H1 (cell line): ENCODE measurements around the gene SLITRK5. TPM values are rescaled to one million over a fixed set of nuclear protein-coding genes. Genes with fewer than 3 reads are reported as not detected.

Experiments
- CTCF ChIA-PET: fragments of 300-600 bp; sonication (Branson Sonifier 250); formaldehyde crosslinking; loops from one replicate; lab custom pipeline; 2021; ENCODE audit not compliant: partially characterized antibody; lab: Charles Lee
- POLR2A ChIA-PET: fragments of 300-600 bp; sonication (Branson Sonifier 250); formaldehyde crosslinking; loops from one replicate; lab custom pipeline; 2021; ENCODE audit warnings: inconsistent platforms; ENCODE audit not compliant: partially characterized antibody; lab: Charles Lee
- DNase-seq, 2 experiments: peaks; one replicate each; pipeline versions ENCODE4 v3.0.0 to v3.0.0-alpha.2; 2010 to 2022; ENCODE audit warnings: low spot score in 2 of 2, low read depth in 1 of 2, mixed read lengths in 1 of 2
- FAIRE-seq: peaks from 2 replicates; lab custom pipeline; 2011; peaks lifted over from hg19 to GRCh38; lab: Jason Lieb, UNC
- H2AFZ ChIP-seq: 2 replicates; pipeline ENCODE4 v1.8.1; 2012; ENCODE audit warnings: low read length, inconsistent platforms
- H2AK5ac ChIP-seq: 2 replicates; pipeline ENCODE4 v1.6.1; 2013; ENCODE audit warnings: low read depth, low read length
- H2BK120ac ChIP-seq: replicated peaks from 2 replicates; pipeline ENCODE3; 2013; ENCODE audit warnings: low read depth, low read length, inconsistent platforms
- H2BK12ac ChIP-seq: 2 replicates; pipeline ENCODE4 v1.6.1; 2013; ENCODE audit warnings: low read depth, low read length
- H2BK15ac ChIP-seq: 2 replicates; pipeline ENCODE4 v1.6.1; 2013; ENCODE audit warnings: low read length
- H2BK20ac ChIP-seq: 2 replicates; pipeline ENCODE4 v1.6.1; 2013; ENCODE audit warnings: low read length
- H2BK5ac ChIP-seq: 2 replicates; pipeline ENCODE4 v1.6.1; 2013; ENCODE audit warnings: low read depth, low read length
- H3K14ac ChIP-seq: 2 replicates; pipeline ENCODE4 v1.6.1; 2013; ENCODE audit warnings: inconsistent platforms; ENCODE audit not compliant: insufficient read length
- H3K18ac ChIP-seq: 2 replicates; pipeline ENCODE4 v1.6.1; 2013; ENCODE audit warnings: low read length; ENCODE audit errors: extremely low read depth
- H3K23ac ChIP-seq: 2 replicates; pipeline ENCODE4 v1.6.1; 2013; ENCODE audit warnings: inconsistent platforms; ENCODE audit not compliant: insufficient read length
- H3K23me2 ChIP-seq: 2 replicates; pipeline ENCODE4 v1.6.1; 2013; ENCODE audit warnings: low read depth, low read length
- H3K27ac ChIP-seq: 2 replicates; pipeline ENCODE4 v1.6.1; 2011; ENCODE audit warnings: low read depth, low read length, inconsistent platforms
- H3K27me3 ChIP-seq, 4 experiments: replicated peaks in 1 of 4; 1 replicate in 1 of 4; 2 replicates in 3 of 4; pipeline versions ENCODE4 v1.6.1 to v1.8.1; 2011 to 2013; ENCODE audit warnings: low read length in 3 of 4, mild to moderate bottlenecking in 3 of 4, inconsistent platforms in 2 of 4, mixed read lengths in 2 of 4, moderate library complexity in 1 of 4; ENCODE audit not compliant: control insufficient read depth in 3 of 4, insufficient read depth in 3 of 4; ENCODE audit errors: extremely low read depth in 1 of 4
- H3K36me3 ChIP-seq, 4 experiments: 2 replicates each; pipeline versions ENCODE4 v1.6.1 to v1.8.1; 2011 to 2013; ENCODE audit warnings: mild to moderate bottlenecking in 4 of 4, low read length in 3 of 4, moderate library complexity in 2 of 4, control low read depth in 1 of 4, inconsistent platforms in 1 of 4; ENCODE audit not compliant: insufficient read depth in 4 of 4, control insufficient read depth in 2 of 4
- H3K4ac ChIP-seq: replicated peaks from 2 replicates; pipeline ENCODE3; 2013; ENCODE audit warnings: low read length, low read depth, mixed read lengths, inconsistent platforms; ENCODE audit not compliant: insufficient read length
- H3K4me1 ChIP-seq, 4 experiments: replicated peaks in 1 of 4; 1 replicate in 1 of 4; 2 replicates in 3 of 4; pipeline versions ENCODE4 v1.6.1 to v1.8.1; 2011 to 2013; ENCODE audit warnings: low read length in 3 of 4, inconsistent platforms in 2 of 4, mixed read lengths in 1 of 4; ENCODE audit not compliant: insufficient read depth in 4 of 4, control insufficient read depth in 3 of 4
- H3K4me2 ChIP-seq, 2 experiments: 2 replicates each; pipeline versions ENCODE4 v1.6.1 to v1.8.1; 2011 to 2013; ENCODE audit warnings: low read depth in 2 of 2, low read length in 2 of 2, control low read depth in 1 of 2, inconsistent platforms in 1 of 2, mild to moderate bottlenecking in 1 of 2; ENCODE audit not compliant: insufficient read depth in 1 of 2
- H3K4me3 ChIP-seq, 4 experiments: fragments of 200-600, 300-600 bp in 1 of 4; sonication (generic), shearing (Covaris generic), sonication (Bioruptor Twin) in 1 of 4; 2 replicates each; pipeline versions ENCODE4 v1.5.1 to v1.8.1; 2011 to 2016; ENCODE audit warnings: low read length in 4 of 4, low read depth in 3 of 4, control low read depth in 2 of 4, inconsistent platforms in 2 of 4, mild to moderate bottlenecking in 2 of 4, mixed read lengths in 1 of 4, moderate library complexity in 1 of 4; ENCODE audit not compliant: insufficient read depth in 2 of 4; ENCODE audit errors: extremely low read depth in 1 of 4
- H3K56ac ChIP-seq: replicated peaks from 2 replicates; pipeline ENCODE3; 2013; ENCODE audit warnings: low read depth, mild to moderate bottlenecking, mixed read lengths, low read length, inconsistent platforms; ENCODE audit not compliant: insufficient read length
- H3K79me1 ChIP-seq: 2 replicates; pipeline ENCODE4 v1.6.1; 2013; ENCODE audit warnings: low read depth, low read length, control low read depth
- H3K79me2 ChIP-seq, 2 experiments: 2 replicates each; pipeline versions ENCODE4 v1.6.1 to v1.8.1; 2012 to 2013; ENCODE audit warnings: low read length in 2 of 2, mild to moderate bottlenecking in 2 of 2, inconsistent platforms in 1 of 2; ENCODE audit not compliant: insufficient read depth in 2 of 2, control insufficient read depth in 1 of 2
- H3K9ac ChIP-seq, 4 experiments: replicated peaks in 1 of 4; 1 replicate in 1 of 4; 2 replicates in 3 of 4; pipeline versions ENCODE4 v1.6.1 to v1.8.1; 2011 to 2013; ENCODE audit warnings: low read depth in 3 of 4, low read length in 3 of 4, control low read depth in 2 of 4, mild to moderate bottlenecking in 2 of 4, moderate library complexity in 2 of 4, inconsistent platforms in 1 of 4; ENCODE audit errors: extremely low read depth in 1 of 4
- H3K9me3 ChIP-seq, 2 experiments: 2 replicates each; pipeline versions ENCODE4 v1.6.1 to v1.8.1; 2012 to 2013; ENCODE audit warnings: mild to moderate bottlenecking in 2 of 2, moderate library complexity in 2 of 2, control low read depth in 1 of 2, inconsistent platforms in 1 of 2, low read depth in 1 of 2, low read length in 1 of 2, mixed read lengths in 1 of 2; ENCODE audit not compliant: insufficient read depth in 2 of 2
- H4K20me1 ChIP-seq, 2 experiments: replicated peaks in 1 of 2; 2 replicates each; pipeline versions ENCODE3 to v1.8.1; 2011 to 2013; ENCODE audit warnings: inconsistent platforms in 2 of 2, low read length in 2 of 2, mild to moderate bottlenecking in 1 of 2; ENCODE audit not compliant: insufficient read depth in 2 of 2, control insufficient read depth in 1 of 2
- H4K5ac ChIP-seq: 2 replicates; pipeline ENCODE4 v1.6.1; 2013; ENCODE audit warnings: low read length, low read depth, mixed read lengths, inconsistent platforms; ENCODE audit not compliant: insufficient read length
- H4K8ac ChIP-seq: 2 replicates; pipeline ENCODE4 v1.8.0; 2013; ENCODE audit warnings: mild to moderate bottlenecking, moderate library complexity, low read length, inconsistent platforms; ENCODE audit not compliant: insufficient read depth; ENCODE audit errors: extremely low read depth
- H4K91ac ChIP-seq: replicated peaks from 2 replicates; pipeline ENCODE3; 2013; ENCODE audit warnings: low read length, mixed read lengths, inconsistent platforms; ENCODE audit not compliant: insufficient read length
- BACH1 ChIP-seq: IDR thresholded peaks from 2 replicates; pipeline ENCODE4 v1.6.1; 2012; ENCODE audit warnings: low read length, improper control_type of control experiment
- BCL11A ChIP-seq, 2 experiments: IDR thresholded peaks; one replicate each; pipeline ENCODE4 v1.6.1; 2011; ENCODE audit warnings: low read depth in 2 of 2, low read length in 2 of 2, mild to moderate bottlenecking in 2 of 2
- BRCA1 ChIP-seq: IDR thresholded peaks from 2 replicates; pipeline ENCODE4 v1.6.1; 2012; ENCODE audit warnings: low read depth, low read length, improper control_type of control experiment
- EP300 ChIP-seq, 2 experiments: IDR thresholded peaks; 1 replicate in 1 of 2; 2 replicates in 1 of 2; pipeline ENCODE4 v1.6.1; 2011 to 2012; ENCODE audit warnings: low read depth in 2 of 2, low read length in 2 of 2, mild to moderate bottlenecking in 2 of 2, borderline replicate concordance in 1 of 2, inconsistent platforms in 1 of 2, moderate library complexity in 1 of 2
- EZH2 ChIP-seq: fragments of 200-600 bp; sonication (generic); IDR thresholded peaks from 2 replicates; pipeline ENCODE4 v1.7.1; 2012; ENCODE audit warnings: low read depth, mild to moderate bottlenecking, moderate library complexity, low read length, inconsistent platforms; ENCODE audit not compliant: severe bottlenecking
- RBBP5 ChIP-seq: IDR thresholded peaks from 2 replicates; pipeline ENCODE4 v1.7.1; 2012; ENCODE audit warnings: low read depth, mild to moderate bottlenecking, inconsistent platforms, low read length, moderate library complexity, borderline replicate concordance
- SAP30 ChIP-seq: fragments of 300-600 bp; sonication (generic); IDR thresholded peaks from 2 replicates; pipeline ENCODE4 v1.7.1; 2012; ENCODE audit warnings: low read length, moderate library complexity, mild to moderate bottlenecking, inconsistent platforms; ENCODE audit not compliant: insufficient read depth, insufficient replicate concordance
- SIX5 ChIP-seq: IDR thresholded peaks from 2 replicates; pipeline ENCODE4 v1.6.1; 2011; ENCODE audit warnings: mild to moderate bottlenecking, low read depth, low read length
- TBP ChIP-seq: IDR thresholded peaks from 2 replicates; pipeline ENCODE4 v1.6.1; 2011; ENCODE audit warnings: low read depth, low read length, improper control_type of control experiment
- WGBS, 2 experiments: shearing (Covaris generic) in 1 of 2; methylation state at CpG; one replicate each; pipeline versions ENCODE4 v1.1.6 to v1.1.7; 2013 to 2015; ENCODE audit warnings: low lambda C conversion rate in 2 of 2, mixed read lengths in 2 of 2, inconsistent platforms in 1 of 2, low coverage in 1 of 2, missing lambda C conversion rate in 1 of 2; ENCODE audit not compliant: insufficient replicate concordance in 2 of 2, insufficient coverage in 1 of 2, insufficient read length in 1 of 2; ENCODE audit errors: extremely low coverage in 1 of 2, missing lambda C conversion rate in 1 of 2; 5-methylcytosine and 5-hydroxymethylcytosine counted together
- polyA plus RNA-seq, 7 experiments: library from polyadenylated mRNA; depleted of rRNA in 3 of 7; stranded (reverse) in 5 of 7; unstranded in 2 of 7; fragments of >200 nt in 5 of 7; fragments of 200-250 nt in 2 of 7; gene quantifications; 1 replicate in 5 of 7; 2 replicates in 1 of 7; 4 replicates in 1 of 7; pipeline versions ENCODE4 v1.2.1 to v1.2.3, GENCODE V29; 2011 to 2013; ENCODE audit warnings: missing spikeins in 2 of 7, mixed read lengths in 2 of 7
- total RNA-seq: library from RNA; stranded (reverse); fragmentation: NEBNext Ultra II Directional; extraction: Animal tissue kit (Norgen Biotek cat#: 25700); gene quantifications from 2 replicates; pipeline ENCODE4 v1.2.1, GENCODE V29; 2021
- TF ChIP-seq, protein P1 (sequence below): IDR thresholded peaks from 2 replicates; pipeline ENCODE4 v1.6.1; 2011; ENCODE audit warnings: low read length, improper control_type of control experiment
- TF ChIP-seq, protein P2 (sequence below): IDR thresholded peaks from 2 replicates; pipeline ENCODE4 v1.6.1; 2012; ENCODE audit warnings: low read length, inconsistent platforms

SLITRK5 gene
- total and polyA plus RNA-seq, 2 of the 8 experiments (the other 6 are each of a cell fraction or from before 2014, with no cell fraction given) = 0.27 to 1.1 TPM

DNA sequence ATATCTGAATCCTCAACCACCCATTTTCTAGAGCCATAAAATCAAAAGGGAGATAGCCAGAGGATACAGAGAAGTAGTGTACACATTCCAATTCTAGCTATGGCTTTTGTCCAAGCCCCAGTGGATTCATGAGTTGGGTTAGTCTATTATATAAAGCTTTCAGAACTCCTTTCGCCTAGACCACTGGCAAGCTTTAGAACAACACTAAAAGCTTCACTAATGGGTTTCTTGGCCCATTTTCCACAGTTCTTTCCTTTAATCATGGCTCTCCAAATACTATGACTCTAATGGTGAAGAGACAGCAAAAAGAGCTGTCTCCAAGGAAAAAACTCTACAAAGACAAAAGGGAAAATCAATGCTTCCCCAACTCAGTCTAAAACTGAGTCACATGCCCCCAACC lies 48.2 kb upstream of the SLITRK5 start:
- no peak overlapping the region for H3K56ac ChIP-seq
- H3K14ac ChIP-seq = no peak overlapping the region
- no peak overlapping the region for H2BK15ac ChIP-seq
- 92% methylated on average over 1 of the region's 1 CpG; no CpG with 5 or more reads in 1 of the 2 experiments for WGBS, 2 experiments
- POLR2A ChIA-PET = no interaction called here
- no peak overlapping the region for H4K91ac ChIP-seq
- H2BK20ac ChIP-seq = no peak overlapping the region
- H3K9me3 ChIP-seq = no peaks in the 10 kb centered on the region
- H2BK5ac ChIP-seq = no peak overlapping the region
- no peak for FAIRE-seq
- no peak overlapping the region for H3K4me3 ChIP-seq
- no peaks in the 10 kb centered on the region for H3K79me2 ChIP-seq
- H3K23me2 ChIP-seq = no peaks in the 10 kb centered on the region
- CTCF ChIA-PET = no interaction called here
- H3K18ac ChIP-seq = no peak overlapping the region
- H4K8ac ChIP-seq = no peak overlapping the region
- no peak overlapping the region for H2AK5ac ChIP-seq
- H3K79me1 ChIP-seq = no peaks in the 10 kb centered on the region
- no peak overlapping the region for H3K23ac ChIP-seq
- no peaks in the 10 kb centered on the region for H4K20me1 ChIP-seq
- H3K9ac ChIP-seq = no peak overlapping the region
- H2BK12ac ChIP-seq = no peak overlapping the region
- H3K27ac ChIP-seq = no peak overlapping the region
- H3K4me1 ChIP-seq = no peaks in the 10 kb centered on the region
- no peak for DNase-seq
- no peaks in the 10 kb centered on the region for H3K27me3 ChIP-seq
- H2BK120ac ChIP-seq = no peak overlapping the region
- H3K36me3 ChIP-seq = no peaks in the 10 kb centered on the region
- no peak overlapping the region for H4K5ac ChIP-seq
- H3K4ac ChIP-seq = no peak overlapping the region
- H2AFZ ChIP-seq = no peak overlapping the region
- H3K4me2 ChIP-seq = no peak overlapping the region
- TF ChIP-seq BCL11A (IDR thresholded peaks at IDR 0.05; ENCODE audit: low read depth in 2 of 2, low read length in 2 of 2) = no peak
- TF ChIP-seq RBBP5 = no peak
- TF ChIP-seq, protein P1, sequence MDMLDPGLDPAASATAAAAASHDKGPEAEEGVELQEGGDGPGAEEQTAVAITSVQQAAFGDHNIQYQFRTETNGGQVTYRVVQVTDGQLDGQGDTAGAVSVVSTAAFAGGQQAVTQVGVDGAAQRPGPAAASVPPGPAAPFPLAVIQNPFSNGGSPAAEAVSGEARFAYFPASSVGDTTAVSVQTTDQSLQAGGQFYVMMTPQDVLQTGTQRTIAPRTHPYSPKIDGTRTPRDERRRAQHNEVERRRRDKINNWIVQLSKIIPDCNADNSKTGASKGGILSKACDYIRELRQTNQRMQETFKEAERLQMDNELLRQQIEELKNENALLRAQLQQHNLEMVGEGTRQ = no peak
- TF ChIP-seq SIX5 = no peak
- no peak for TF ChIP-seq TBP
- TF ChIP-seq, protein P2, sequence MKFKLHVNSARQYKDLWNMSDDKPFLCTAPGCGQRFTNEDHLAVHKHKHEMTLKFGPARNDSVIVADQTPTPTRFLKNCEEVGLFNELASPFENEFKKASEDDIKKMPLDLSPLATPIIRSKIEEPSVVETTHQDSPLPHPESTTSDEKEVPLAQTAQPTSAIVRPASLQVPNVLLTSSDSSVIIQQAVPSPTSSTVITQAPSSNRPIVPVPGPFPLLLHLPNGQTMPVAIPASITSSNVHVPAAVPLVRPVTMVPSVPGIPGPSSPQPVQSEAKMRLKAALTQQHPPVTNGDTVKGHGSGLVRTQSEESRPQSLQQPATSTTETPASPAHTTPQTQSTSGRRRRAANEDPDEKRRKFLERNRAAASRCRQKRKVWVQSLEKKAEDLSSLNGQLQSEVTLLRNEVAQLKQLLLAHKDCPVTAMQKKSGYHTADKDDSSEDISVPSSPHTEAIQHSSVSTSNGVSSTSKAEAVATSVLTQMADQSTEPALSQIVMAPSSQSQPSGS = no peak
- no peak for TF ChIP-seq BACH1
- TF ChIP-seq EZH2 = no peak
- TF ChIP-seq EP300 (IDR thresholded peaks at IDR 0.05; ENCODE audit: borderline replicate concordance in 1 of 2, low read depth in 2 of 2, low read length in 2 of 2) = no peak
- no peak for TF ChIP-seq BRCA1
- TF ChIP-seq SAP30 = no peak
